Body of pancreas (tissue), 4 donors: Measurements from ENCODE around the gene RNF14. TPM values are rescaled to one million over a fixed set of nuclear protein-coding genes. Genes with fewer than 3 reads are reported as not detected.

Experiments used
- ATAC-seq: fragments of 150-250 bp; one replicate; pipeline ENCODE4 v1.9.1; 2016
- DNase-seq, 4 donors: peaks; one replicate each; pipeline ENCODE4 v3.0.0-alpha.2; 2019
- H3K27ac ChIP-seq, 4 donors: fragments of 200-600 bp; sonication (generic); 1 replicate in 3 of 4; 2 replicates in 1 of 4; pipeline versions ENCODE4 v1.5.1 to v1.6.1; 2016 to 2019; ENCODE audit warnings: mild to moderate bottlenecking in 1 of 4, mixed read lengths in 1 of 4, moderate library complexity in 1 of 4
- H3K27me3 ChIP-seq, 2 donors: fragments of 200-600 bp; sonication (generic); one replicate each; pipeline ENCODE4 v1.6.0; 2016; ENCODE audit warnings: mild to moderate bottlenecking in 1 of 2
- H3K36me3 ChIP-seq, 2 donors: fragments of 200-600 bp; sonication (generic); replicated peaks in 1 of 2; 2 replicates each; pipeline ENCODE4 v1.5.1; 2016; ENCODE audit warnings: low read depth in 2 of 2; ENCODE audit not compliant: insufficient read depth in 1 of 2
- H3K4me1 ChIP-seq: fragments of 200-600 bp; sonication (generic); one replicate; pipeline ENCODE4 v1.6.0; 2016
- H3K4me3 ChIP-seq, 2 donors: fragments of 200-600 bp; sonication (generic); 1 replicate in 1 of 2; 2 replicates in 1 of 2; pipeline ENCODE4 v1.5.1; 2016 to 2019
- H3K9me3 ChIP-seq, 3 donors: fragments of 200-600 bp; sonication (generic); 1 replicate in 2 of 3; 2 replicates in 1 of 3; pipeline ENCODE4 v1.5.1; 2016
- POLR2A ChIP-seq, 3 donors: fragments of 450-650 bp; IDR thresholded peaks; one replicate each; pipeline ENCODE4 v1.6.1; 2016; ENCODE audit warnings: antibody characterized with exemption in 3 of 3, mild to moderate bottlenecking in 2 of 3
- WGBS, 2 donors: methylation state at CpG; one replicate each; pipeline ENCODE4 v1.1.5; 2017; 5-methylcytosine and 5-hydroxymethylcytosine counted together
- intact Hi-C: fragments of 100-400 bp; cut with DNase I; formaldehyde crosslinking; loops from one replicate; pipeline ENCODE4 v1.15.1; 2023
- total RNA-seq, 2 donors: library from RNA; depleted of rRNA; stranded (reverse); fragments of >200 nt; gene quantifications; one replicate each; pipeline ENCODE4 v1.1.0, GENCODE V29; 2016
- TF ChIP-seq, protein P1 (sequence below), 7 experiments: fragments of 450-650 bp in 4 of 7; fragments of 200-600 bp in 3 of 7; sonication (generic) in 3 of 7; IDR thresholded peaks; one replicate each; pipeline ENCODE4 v1.5.1; 2016 to 2019; ENCODE audit warnings: antibody characterized with exemption in 7 of 7

Gene RNF14
- total RNA-seq, 2 donors from 2014 or later = 29.3 to 44.2 TPM

GRCh38 chr5:141978389-141978788, 9.5 kb downstream of the RNF14 start:
- intact Hi-C loops = no loop called here
- Histone ChIP-seq H3K4me1 (no peaks in the 10 kb centered on the region), H3K4me3 (no peak overlapping the region), H3K9me3 (no peaks in the 10 kb centered on the region), H3K36me3 (peaks cover 0 to 34% of the 10 kb centered on the region in 2 donors), H3K27ac (no peak overlapping the region), H3K27me3 (no peaks in the 10 kb centered on the region)
- no peak for DNase-seq
- ATAC-seq = no peak
- TF ChIP-seq, protein P1, sequence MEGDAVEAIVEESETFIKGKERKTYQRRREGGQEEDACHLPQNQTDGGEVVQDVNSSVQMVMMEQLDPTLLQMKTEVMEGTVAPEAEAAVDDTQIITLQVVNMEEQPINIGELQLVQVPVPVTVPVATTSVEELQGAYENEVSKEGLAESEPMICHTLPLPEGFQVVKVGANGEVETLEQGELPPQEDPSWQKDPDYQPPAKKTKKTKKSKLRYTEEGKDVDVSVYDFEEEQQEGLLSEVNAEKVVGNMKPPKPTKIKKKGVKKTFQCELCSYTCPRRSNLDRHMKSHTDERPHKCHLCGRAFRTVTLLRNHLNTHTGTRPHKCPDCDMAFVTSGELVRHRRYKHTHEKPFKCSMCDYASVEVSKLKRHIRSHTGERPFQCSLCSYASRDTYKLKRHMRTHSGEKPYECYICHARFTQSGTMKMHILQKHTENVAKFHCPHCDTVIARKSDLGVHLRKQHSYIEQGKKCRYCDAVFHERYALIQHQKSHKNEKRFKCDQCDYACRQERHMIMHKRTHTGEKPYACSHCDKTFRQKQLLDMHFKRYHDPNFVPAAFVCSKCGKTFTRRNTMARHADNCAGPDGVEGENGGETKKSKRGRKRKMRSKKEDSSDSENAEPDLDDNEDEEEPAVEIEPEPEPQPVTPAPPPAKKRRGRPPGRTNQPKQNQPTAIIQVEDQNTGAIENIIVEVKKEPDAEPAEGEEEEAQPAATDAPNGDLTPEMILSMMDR (IDR thresholded peaks at IDR 0.05) = no peak
- TF ChIP-seq POLR2A (IDR thresholded peaks at IDR 0.05) = no peak

- H3K27me3 ChIP-seq = no peaks in the 10 kb centered on the region
- peaks cover 0 to 41% of the 10 kb centered on the region in 2 donors for H3K36me3 ChIP-seq
- no peak overlapping the region for H3K4me3 ChIP-seq
- no peak for ATAC-seq
- no peak overlapping the region for H3K27ac ChIP-seq
- DNase-seq = no peak
- intact Hi-C loops = no loop called here
- TF ChIP-seq POLR2A (IDR thresholded peaks at IDR 0.05) = no peak
- TF ChIP-seq, protein P1 (IDR thresholded peaks at IDR 0.05) = no peak
- 28 to 39% methylated on average over 2 of the region's 2 CpGs for WGBS, 2 donors
- no peaks in the 10 kb centered on the region for H3K4me1 ChIP-seq
- H3K9me3 ChIP-seq = no peaks in the 10 kb centered on the region
Observed at GRCh38 chr5:141982626-141983025, 13.7 kb downstream of the RNF14 start.

- no peak for ATAC-seq
- Histone ChIP-seq H3K36me3 (peaks cover 0 to 20% of the 10 kb centered on the region in 2 donors), H3K27ac (no peak overlapping the region), H3K27me3 (no peaks in the 10 kb centered on the region), H3K9me3 (no peaks in the 10 kb centered on the region), H3K4me1 (no peaks in the 10 kb centered on the region), H3K4me3 (no peak overlapping the region)
- TF ChIP-seq, protein P1 (IDR thresholded peaks at IDR 0.05) = no peak
- no peak for TF ChIP-seq POLR2A (IDR thresholded peaks at IDR 0.05)
- intact Hi-C loops = no loop called here
- no peak for DNase-seq
Observed at GRCh38 chr5:141986072-141986471, 17.2 kb downstream of the RNF14 start.

- 0 to 42% methylated on average over 1 of the region's 1 CpG for WGBS, 2 donors
- no peak overlapping the region for H3K4me3 ChIP-seq
- peaks cover 0 to 16% of the 10 kb centered on the region in 2 donors for H3K36me3 ChIP-seq
- no peaks in the 10 kb centered on the region for H3K9me3 ChIP-seq
- H3K4me1 ChIP-seq = peaks cover 3% of the 10 kb centered on the region
- no peak for ATAC-seq
- no peaks in the 10 kb centered on the region for H3K27me3 ChIP-seq
- intact Hi-C loops = no loop called here
- no peak overlapping the region for H3K27ac ChIP-seq
- DNase-seq = no peak
- TF ChIP-seq POLR2A (IDR thresholded peaks at IDR 0.05) = no peak
- TF ChIP-seq, protein P1 (IDR thresholded peaks at IDR 0.05) = no peak
Observed at GRCh38 chr5:141989720-141990119, 20.8 kb downstream of the RNF14 start.

GRCh38 chr5:141992349-141992963, 23.6 kb downstream of the RNF14 start:
- H3K27me3 ChIP-seq = no peaks in the 10 kb centered on the region
- intact Hi-C loops = no loop called here
- no peak overlapping the region for H3K27ac ChIP-seq
- H3K4me1 ChIP-seq = peaks cover 3% of the 10 kb centered on the region
- ATAC-seq = peak; percentile 75
- TF ChIP-seq POLR2A (IDR thresholded peaks at IDR 0.05) = no peak
- TF ChIP-seq, protein P1 (IDR thresholded peaks at IDR 0.05) = peak; percentile 67 to 91 (median 75)
- no peak overlapping the region for H3K4me3 ChIP-seq
- peak; percentile 73 to 86 (median 82) for DNase-seq
- H3K36me3 ChIP-seq = peaks cover 0 to 7% of the 10 kb centered on the region in 2 donors
- no peaks in the 10 kb centered on the region for H3K9me3 ChIP-seq
- 0 to 4% methylated on average over 2 of the region's 2 CpGs for WGBS, 2 donors
